Peyer's patch (tissue), 4 donors: Measurements from ENCODE around the gene SHOC1. TPM values are rescaled to one million over a fixed set of nuclear protein-coding genes. Genes with fewer than 3 reads are reported as not detected.

ENCODE experiments used
- DNase-seq, 3 donors: peaks; one replicate each; pipeline ENCODE4 v3.0.0-alpha.2; 2017 to 2019
- H3K27ac ChIP-seq, 4 donors: fragments of 200-600 bp; sonication (generic); one replicate each; pipeline ENCODE4 v1.5.1; 2016 to 2019
- H3K27me3 ChIP-seq, 2 donors: fragments of 200-600 bp; sonication (generic); one replicate each; pipeline ENCODE4 v1.5.1; 2019
- H3K36me3 ChIP-seq, 3 donors: fragments of 200-600 bp; sonication (generic); one replicate each; pipeline ENCODE4 v1.5.1; 2016 to 2019
- H3K4me1 ChIP-seq, 4 donors: fragments of 200-600 bp; sonication (generic); one replicate each; pipeline ENCODE4 v1.5.1; 2016 to 2019
- H3K4me3 ChIP-seq, 4 donors: fragments of 200-600 bp; sonication (generic); 1 replicate in 3 of 4; 2 replicates in 1 of 4; pipeline ENCODE4 v1.5.1; 2016 to 2019; ENCODE audit warnings: mild to moderate bottlenecking in 1 of 4
- H3K9me3 ChIP-seq, 4 donors: fragments of 200-600 bp; sonication (generic); one replicate each; pipeline ENCODE4 v1.5.1; 2016 to 2019; ENCODE audit warnings: mild to moderate bottlenecking in 1 of 4
- POLR2A ChIP-seq, 2 donors: fragments of 450-650 bp; IDR thresholded peaks; one replicate each; pipeline ENCODE4 v1.5.1; 2017; ENCODE audit warnings: antibody characterized with exemption in 2 of 2, mild to moderate bottlenecking in 2 of 2, moderate library complexity in 2 of 2
- total RNA-seq, 4 donors: library from RNA; depleted of rRNA; stranded (reverse); fragments of >200 nt; gene quantifications; one replicate each; pipeline ENCODE4 v1.1.0, GENCODE V29; 2016
- TF ChIP-seq, protein P1 (sequence below), 6 experiments: fragments of 450-650 bp in 4 of 6; fragments of 200-600 bp in 2 of 6; sonication (generic) in 1 of 6; IDR thresholded peaks; one replicate each; pipeline ENCODE4 v1.5.1; 2017 to 2019; ENCODE audit warnings: antibody characterized with exemption in 6 of 6, mild to moderate bottlenecking in 3 of 6, moderate library complexity in 1 of 6

Gene SHOC1
- total RNA-seq, 4 donors from 2014 or later, result not detected

DNA sequence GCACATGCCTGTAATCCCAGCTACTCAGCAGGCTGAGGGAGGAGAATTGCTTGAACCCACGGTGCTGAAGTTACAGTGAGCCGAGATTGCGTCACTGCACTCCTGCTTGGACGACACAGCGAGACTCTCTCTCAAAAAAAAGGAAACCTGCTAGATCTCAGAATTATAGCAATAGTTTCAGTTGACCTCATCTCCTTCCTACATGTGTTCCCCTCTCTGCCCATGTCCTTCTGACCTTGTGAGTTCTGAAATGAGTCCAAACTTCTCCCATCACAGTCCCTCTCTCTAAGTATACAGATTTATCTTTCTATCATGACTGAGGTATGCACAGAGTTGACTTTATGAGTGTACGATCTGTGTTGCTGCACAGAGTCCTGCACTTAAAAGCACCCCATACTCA lies 44.6 kb upstream of the SHOC1 start:
- peaks cover 0 to 9% (median 0%) of the 10 kb centered on the region in 4 donors for H3K4me1 ChIP-seq
- DNase-seq, result no peak
- no peak overlapping the region for H3K4me3 ChIP-seq
- no peaks in the 10 kb centered on the region for H3K27me3 ChIP-seq
- no peaks in the 10 kb centered on the region for H3K9me3 ChIP-seq
- TF ChIP-seq POLR2A (IDR thresholded peaks at IDR 0.05), result no peak
- TF ChIP-seq, protein P1, sequence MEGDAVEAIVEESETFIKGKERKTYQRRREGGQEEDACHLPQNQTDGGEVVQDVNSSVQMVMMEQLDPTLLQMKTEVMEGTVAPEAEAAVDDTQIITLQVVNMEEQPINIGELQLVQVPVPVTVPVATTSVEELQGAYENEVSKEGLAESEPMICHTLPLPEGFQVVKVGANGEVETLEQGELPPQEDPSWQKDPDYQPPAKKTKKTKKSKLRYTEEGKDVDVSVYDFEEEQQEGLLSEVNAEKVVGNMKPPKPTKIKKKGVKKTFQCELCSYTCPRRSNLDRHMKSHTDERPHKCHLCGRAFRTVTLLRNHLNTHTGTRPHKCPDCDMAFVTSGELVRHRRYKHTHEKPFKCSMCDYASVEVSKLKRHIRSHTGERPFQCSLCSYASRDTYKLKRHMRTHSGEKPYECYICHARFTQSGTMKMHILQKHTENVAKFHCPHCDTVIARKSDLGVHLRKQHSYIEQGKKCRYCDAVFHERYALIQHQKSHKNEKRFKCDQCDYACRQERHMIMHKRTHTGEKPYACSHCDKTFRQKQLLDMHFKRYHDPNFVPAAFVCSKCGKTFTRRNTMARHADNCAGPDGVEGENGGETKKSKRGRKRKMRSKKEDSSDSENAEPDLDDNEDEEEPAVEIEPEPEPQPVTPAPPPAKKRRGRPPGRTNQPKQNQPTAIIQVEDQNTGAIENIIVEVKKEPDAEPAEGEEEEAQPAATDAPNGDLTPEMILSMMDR (IDR thresholded peaks at IDR 0.05), result no peak
- no peaks in the 10 kb centered on the region for H3K36me3 ChIP-seq
- H3K27ac ChIP-seq, result no peak overlapping the region

GRCh38 chr9:111838439-111838838 lies 43.7 kb upstream of the SHOC1 start:
- no peaks in the 10 kb centered on the region for H3K9me3 ChIP-seq
- H3K4me1 ChIP-seq, result peaks cover 0 to 9% (median 0%) of the 10 kb centered on the region in 4 donors
- H3K27ac ChIP-seq, result no peak overlapping the region
- no peak overlapping the region for H3K4me3 ChIP-seq
- H3K36me3 ChIP-seq, result no peaks in the 10 kb centered on the region
- no peak for DNase-seq
- H3K27me3 ChIP-seq, result no peaks in the 10 kb centered on the region
- TF ChIP-seq, protein P1 (IDR thresholded peaks at IDR 0.05), result no peak
- TF ChIP-seq POLR2A (IDR thresholded peaks at IDR 0.05), result no peak

DNA sequence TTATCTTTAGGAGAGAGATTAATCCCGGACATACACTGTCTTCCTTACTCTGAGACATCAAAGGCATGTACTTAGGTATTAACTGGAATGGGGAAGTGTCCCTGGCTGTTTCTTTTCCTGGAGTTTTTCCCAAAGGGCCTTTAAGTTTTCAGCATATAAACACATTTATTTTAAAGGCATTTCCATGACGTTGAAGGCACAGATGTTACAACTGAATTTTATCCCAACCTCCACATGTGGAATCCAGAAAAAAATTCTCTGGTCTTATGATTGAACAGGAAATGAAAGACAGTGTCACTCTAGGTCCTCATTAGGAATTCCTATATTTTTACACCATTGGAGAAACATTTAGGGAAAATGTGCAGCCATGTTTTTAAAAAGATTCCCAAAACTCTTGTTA lies 41.6 kb upstream of the SHOC1 start:
- no peak for DNase-seq
- no peaks in the 10 kb centered on the region for H3K9me3 ChIP-seq
- H3K36me3 ChIP-seq, result no peaks in the 10 kb centered on the region
- H3K27me3 ChIP-seq, result no peaks in the 10 kb centered on the region
- H3K4me3 ChIP-seq, result no peak overlapping the region
- TF ChIP-seq POLR2A (IDR thresholded peaks at IDR 0.05), result no peak
- TF ChIP-seq, protein P1 (IDR thresholded peaks at IDR 0.05), result no peak
- H3K4me1 ChIP-seq, result peaks cover 0 to 9% (median 0%) of the 10 kb centered on the region in 4 donors
- H3K27ac ChIP-seq, result no peak overlapping the region

- H3K27ac ChIP-seq, result no peak overlapping the region
- no peaks in the 10 kb centered on the region for H3K36me3 ChIP-seq
- H3K4me1 ChIP-seq, result no peaks in the 10 kb centered on the region
- TF ChIP-seq, protein P1 (IDR thresholded peaks at IDR 0.05), result no peak
- no peak for TF ChIP-seq POLR2A (IDR thresholded peaks at IDR 0.05)
- no peaks in the 10 kb centered on the region for H3K9me3 ChIP-seq
- H3K4me3 ChIP-seq, result no peak overlapping the region
- no peak for DNase-seq
- H3K27me3 ChIP-seq, result no peaks in the 10 kb centered on the region
Measured at GRCh38 chr9:111833941-111834340, 39.2 kb upstream of the SHOC1 start.

GRCh38 chr9:111832449-111832848 lies 37.7 kb upstream of the SHOC1 start:
- no peak overlapping the region for H3K27ac ChIP-seq
- H3K36me3 ChIP-seq, result no peaks in the 10 kb centered on the region
- TF ChIP-seq, protein P1 (IDR thresholded peaks at IDR 0.05), result no peak
- no peak for TF ChIP-seq POLR2A (IDR thresholded peaks at IDR 0.05)
- DNase-seq, result no peak
- H3K9me3 ChIP-seq, result no peaks in the 10 kb centered on the region
- no peaks in the 10 kb centered on the region for H3K27me3 ChIP-seq
- no peak overlapping the region for H3K4me3 ChIP-seq
- H3K4me1 ChIP-seq, result no peaks in the 10 kb centered on the region
